Caki2 (cell line): ENCODE data around the gene MBOAT7. TPM values are rescaled to one million over a fixed set of nuclear protein-coding genes. Genes with fewer than 3 reads are reported as not detected.

Source experiments
- DNase-seq: peaks from one replicate; pipeline ENCODE4 v3.0.0-alpha.2; 2015; ENCODE audit warnings: low read depth
- in situ Hi-C: cut with HindIII; loops from 2 replicates; pipeline ENCODE4 v1.10.0; 2016; ENCODE audit warnings: low sequenced_read_pairs, low pct_unique_long_range_greater_than_20kb, mixed read lengths
- total RNA-seq: library from RNA; depleted of rRNA; stranded (reverse); fragments of >200 nt; shearing (Covaris generic); gene quantifications from 2 replicates; pipeline ENCODE4 v1.2.3, GENCODE V29; 2014; ENCODE audit warnings: low replicate concordance

The MBOAT7 gene
- total RNA-seq, 1 experiment from 2014 or later, result 108 TPM

DNA sequence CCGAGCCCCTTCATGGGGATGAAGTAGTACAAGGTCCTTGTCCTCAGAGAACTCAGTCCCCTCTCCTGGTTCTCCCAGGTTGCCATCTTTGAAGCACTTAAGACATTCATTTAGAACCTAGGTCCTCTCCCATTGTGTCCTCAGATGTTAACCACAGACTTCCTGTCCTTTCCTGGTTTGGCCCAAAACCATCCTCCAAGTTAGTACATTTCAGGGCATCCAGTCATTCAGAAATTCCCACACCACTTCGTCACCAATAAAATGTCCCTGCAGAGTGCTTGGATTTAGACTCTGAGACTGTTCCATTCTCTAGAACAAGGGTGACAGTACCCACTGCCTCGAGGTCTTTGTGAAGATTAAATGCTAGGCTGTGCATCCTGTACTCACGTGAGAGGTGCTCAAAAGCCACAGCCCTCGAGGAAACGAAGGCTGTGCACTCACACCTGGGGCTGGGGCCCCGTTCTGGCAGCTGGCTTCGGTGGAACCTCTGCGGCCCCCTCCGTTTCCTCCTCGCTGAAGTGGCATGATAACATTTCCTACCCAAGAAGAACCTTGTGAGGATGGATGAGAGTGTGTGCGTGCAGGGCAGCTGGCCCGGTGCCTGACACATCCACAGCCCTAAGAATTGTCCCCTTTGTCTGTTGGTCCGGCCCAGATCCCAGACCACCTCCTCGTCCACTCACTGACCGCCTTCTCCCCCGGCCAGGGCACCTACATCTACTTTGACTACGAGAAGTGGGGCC lies 34.6 kb downstream of the MBOAT7 start:
- in situ Hi-C loops, result no loop called here
- DNase-seq, result no peak

DNA sequence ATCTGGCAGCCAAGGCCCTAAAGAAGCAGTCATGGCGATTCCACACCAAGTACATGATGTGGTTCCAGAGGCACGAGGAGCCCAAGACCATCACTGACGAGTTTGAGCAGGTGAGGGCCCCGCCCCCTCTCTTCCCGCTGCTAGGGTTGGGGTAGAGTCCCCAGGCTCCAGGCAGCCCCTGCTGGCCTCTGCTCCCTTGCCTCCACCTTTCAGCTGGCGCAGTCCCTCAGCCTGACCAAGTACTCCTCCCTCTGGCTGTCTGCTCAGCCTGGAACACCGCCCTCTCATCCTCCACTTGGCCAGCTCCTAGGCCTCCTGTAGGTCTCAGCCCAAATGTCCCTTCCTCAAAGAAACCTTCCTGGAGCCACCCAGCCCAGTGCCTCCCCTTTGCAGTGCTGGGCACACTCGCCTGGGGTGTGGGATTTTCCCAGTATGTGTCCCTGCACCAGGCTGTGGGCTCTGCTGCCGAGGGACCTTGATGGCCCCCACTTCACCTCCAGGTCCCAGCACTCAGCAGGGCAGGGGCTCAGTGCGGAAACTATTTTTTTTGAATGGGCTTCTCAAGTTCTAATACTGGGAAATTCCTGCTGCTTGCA lies 35.6 kb downstream of the MBOAT7 start:
- DNase-seq, result no peak
- in situ Hi-C loops, result no loop called here

DNA sequence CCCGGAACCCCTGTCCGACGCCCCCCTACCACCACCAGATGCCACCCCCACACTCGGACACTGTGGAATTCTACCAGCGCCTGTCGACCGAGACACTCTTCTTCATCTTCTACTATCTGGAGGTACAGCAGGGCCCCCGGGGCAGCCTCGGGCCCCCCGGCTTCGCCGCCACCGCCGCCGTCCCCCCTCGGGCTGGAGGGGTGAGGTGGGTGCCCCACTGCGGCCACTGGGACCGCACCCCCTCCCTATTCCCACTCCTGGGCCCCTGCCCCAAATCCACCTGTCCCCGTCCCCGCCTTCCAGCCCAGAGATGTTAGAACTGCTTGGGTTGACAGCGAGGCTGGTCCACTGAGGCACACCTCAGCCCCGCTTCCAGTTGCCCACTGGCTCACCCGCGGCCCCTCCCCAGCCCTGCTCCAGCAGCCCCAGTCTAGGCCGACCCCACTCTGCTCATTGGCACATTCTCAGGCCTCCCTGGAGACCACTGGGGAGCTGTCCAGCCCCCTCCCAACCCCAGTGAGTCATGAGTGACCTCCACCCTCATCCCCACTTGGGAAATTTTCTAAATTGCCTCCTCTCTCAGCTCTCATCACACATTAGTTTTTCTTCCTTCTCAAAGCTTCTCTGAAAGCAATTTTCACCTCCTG lies 36.4 kb downstream of the MBOAT7 start:
- no peak for DNase-seq
- in situ Hi-C loops, result no loop called here

DNA sequence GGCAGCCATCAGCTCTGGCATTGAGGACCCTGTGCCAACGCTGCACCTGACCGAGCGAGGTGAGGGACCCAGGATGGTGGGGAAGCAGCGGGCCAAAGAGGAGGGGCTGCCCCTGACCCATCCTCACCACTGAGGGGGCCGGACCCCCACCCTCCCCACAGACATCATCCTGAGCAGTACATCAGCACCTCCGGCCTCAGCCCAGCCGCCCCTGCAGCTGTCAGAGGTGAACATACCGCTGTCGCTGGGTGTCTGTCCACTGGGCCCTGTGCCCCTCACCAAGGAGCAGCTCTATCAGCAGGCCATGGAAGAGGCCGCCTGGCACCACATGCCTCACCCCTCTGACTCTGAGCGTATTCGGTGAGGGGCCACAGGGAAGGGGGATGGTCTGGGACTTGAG lies 37.1 kb downstream of the MBOAT7 start:
- no peak for DNase-seq
- in situ Hi-C loops, result no loop called here

DNA sequence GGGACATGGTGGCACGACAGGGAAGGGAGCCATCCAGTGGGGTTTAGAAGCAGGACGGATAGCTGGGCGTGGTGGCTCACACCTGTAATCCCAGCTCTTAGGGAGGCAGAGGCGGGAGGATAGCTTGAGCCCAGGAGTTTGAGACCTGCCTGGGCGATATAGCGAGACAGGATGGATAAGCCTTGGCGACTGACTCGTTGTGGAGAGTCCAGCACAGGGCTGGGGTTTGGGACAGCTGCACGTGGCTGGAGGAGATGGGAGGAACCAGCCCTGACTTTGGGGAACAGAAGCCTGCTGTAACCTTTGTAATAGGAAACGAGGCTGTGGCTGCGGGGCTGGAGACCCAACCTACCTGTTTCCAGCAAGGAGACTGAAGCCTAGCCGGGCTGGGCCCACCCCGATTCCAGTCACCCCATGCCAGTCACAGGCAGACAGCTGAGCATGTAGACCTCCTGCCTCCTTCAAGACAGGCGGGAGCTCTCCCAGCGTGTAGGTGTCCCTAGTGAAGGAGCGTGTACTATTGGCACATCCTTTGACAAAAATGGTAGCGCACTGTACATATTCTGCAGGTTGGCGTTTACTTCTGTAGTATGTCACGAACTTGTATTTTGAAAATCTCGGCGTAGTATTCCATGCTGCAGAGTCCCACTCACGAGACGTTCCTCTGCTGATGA lies 37.9 kb downstream of the MBOAT7 start:
- in situ Hi-C loops, result no loop called here
- DNase-seq, result no peak

DNA sequence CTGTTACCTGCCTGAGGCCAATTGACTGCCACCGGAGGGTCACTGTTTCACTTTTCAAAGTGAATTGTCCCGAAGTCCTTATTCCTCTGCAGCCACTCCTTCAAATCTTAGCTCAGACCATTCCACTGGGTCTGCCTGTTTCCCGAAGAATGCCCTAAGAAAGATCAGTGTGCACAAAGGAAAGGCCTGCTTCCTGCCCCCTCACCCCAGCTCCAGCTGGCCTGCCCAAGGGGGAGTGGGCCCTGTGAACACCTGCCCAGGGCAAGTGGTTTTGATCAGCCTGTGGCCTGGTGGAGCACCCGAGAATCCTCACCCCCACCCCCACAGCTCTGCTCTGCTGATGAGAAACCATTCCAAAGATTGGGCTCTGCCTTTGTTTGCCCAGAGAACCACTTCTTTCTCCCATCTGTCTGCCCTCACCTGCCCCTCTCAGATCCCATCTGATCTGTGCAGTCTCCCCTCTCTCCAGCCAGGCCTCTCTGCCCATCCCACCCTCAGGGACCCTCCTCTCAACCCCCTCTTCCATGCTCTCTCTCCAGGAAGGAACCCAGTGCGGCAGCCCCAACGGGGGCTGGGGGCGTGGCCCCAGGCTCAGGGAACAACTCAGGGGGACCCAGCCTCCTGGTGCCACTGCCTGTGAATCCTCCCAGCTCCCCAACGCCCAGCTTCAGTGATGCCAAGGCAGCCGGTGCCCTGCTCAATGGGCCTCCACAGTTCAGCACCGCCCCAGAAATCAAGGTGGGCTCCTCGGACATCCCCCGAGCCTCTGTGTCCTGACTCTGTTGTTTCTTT lies 40.2 kb downstream of the MBOAT7 start:
- DNase-seq, result no peak
- in situ Hi-C loops, result no loop called here

DNA sequence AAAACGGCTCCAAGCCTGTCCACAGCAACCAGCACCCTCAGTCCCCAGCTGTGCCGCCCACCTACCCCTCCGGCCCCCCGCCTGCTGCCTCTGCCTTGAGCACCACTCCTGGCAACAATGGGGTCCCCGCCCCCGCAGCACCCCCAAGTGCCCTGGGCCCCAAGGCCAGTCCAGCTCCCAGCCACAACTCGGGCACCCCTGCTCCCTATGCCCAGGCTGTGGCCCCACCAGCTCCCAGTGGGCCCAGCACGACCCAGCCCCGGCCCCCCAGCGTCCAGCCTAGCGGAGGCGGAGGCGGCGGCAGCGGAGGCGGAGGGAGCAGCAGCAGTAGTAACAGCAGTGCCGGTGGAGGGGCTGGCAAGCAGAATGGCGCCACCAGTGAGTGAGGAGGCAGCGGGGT lies 41.2 kb downstream of the MBOAT7 start:
- in situ Hi-C loops, result no loop called here
- no peak for DNase-seq

DNA sequence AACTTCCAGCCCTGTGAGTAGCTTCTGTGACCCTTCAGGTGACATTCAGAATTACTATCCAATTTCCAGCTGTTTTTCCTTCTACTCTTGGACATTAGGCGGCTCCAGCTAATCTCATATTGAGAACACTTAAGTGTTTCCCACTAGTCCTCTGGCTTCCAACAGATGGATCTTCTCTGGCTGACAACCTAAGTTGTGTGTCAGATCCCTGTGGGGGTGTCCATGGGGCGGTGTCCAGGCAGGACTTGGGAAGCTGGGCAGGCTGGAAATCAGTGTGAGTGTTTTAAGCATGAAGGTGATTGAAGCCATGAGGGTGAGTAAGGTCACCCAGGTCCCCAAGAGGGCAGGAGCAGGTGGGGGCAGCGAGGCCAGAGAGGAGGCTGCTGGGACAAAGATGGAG lies 41.7 kb downstream of the MBOAT7 start:
- DNase-seq, result no peak
- in situ Hi-C loops, result no loop called here

DNA sequence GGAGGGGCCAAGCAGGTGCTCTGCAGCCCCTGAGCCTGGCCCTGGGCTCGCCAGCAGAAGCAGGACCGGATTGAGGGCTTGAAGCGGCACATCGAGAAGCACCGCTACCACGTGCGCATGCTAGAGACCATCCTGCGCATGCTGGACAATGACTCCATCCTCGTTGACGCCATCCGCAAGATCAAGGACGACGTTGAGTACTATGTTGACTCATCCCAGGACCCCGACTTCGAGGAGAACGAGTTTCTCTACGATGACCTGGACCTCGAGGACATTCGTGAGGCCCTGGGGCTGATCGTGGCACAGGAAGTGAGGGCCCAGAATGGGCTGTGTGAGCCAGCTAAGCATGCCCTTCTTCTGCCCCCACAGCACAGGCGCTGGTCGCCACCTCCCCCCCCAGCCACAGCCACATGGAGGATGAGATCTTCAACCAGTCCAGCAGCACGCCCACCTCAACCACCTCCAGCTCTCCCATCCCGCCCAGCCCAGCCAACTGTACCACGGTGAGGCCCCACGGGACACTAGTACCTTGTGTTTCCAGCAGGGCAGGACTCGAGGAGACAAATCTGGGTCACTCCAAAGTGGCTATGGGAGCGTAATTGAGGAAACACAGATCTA lies 43.7 kb downstream of the MBOAT7 start:
- DNase-seq, result no peak
- in situ Hi-C loops, result no loop called here

DNA sequence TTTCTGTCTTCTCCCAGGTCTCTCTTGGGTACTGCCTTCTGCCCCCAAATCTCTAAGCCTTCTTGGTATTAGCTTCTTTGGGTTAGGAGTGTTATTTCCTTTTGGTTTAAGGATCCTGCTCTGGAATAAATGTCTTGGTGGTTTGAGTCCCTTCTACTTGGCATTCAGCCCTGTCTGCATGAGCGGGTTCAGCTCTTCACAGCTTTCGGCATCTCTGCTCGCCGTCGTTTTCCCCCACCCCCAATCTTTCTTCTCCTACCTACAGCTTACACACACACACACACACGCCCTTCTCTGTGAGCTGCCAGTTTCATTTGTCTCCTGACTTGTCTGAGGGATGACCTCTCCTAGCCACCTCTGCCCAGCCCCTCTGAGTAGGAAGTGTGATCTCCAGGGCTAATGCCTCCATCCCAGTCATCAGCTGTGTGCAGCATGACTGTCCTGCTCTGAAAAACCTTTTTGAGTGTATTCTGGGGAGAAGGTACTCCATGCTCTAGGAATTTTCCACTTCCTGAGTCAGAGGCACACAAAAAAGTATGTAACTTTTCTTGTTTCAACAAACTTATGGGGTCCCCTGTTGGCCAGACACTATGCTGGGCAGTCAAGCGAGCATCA lies 47.1 kb downstream of the MBOAT7 start:
- DNase-seq, result peak; percentile 39
- in situ Hi-C loops, result no loop called here

DNA sequence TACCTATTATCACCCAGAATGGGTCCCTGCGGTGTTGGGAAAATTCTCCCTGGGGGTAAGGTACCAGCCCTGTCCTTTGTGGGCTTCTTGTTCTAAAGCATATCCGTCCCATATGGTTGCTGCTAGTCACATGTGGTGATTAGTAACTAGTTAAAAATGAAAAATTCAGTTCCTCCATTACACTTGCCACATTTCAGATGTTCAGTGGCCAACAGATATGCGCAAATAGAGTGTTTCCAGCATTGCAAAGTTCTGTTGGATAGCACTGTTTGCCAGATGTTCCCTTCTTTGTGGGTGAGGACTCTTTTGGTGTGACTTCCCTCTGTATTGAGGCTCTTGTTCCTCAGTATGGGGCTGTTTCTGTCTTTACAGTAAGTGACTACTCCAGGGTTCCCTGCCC lies 48.0 kb downstream of the MBOAT7 start:
- no peak for DNase-seq
- in situ Hi-C loops, result no loop called here

DNA sequence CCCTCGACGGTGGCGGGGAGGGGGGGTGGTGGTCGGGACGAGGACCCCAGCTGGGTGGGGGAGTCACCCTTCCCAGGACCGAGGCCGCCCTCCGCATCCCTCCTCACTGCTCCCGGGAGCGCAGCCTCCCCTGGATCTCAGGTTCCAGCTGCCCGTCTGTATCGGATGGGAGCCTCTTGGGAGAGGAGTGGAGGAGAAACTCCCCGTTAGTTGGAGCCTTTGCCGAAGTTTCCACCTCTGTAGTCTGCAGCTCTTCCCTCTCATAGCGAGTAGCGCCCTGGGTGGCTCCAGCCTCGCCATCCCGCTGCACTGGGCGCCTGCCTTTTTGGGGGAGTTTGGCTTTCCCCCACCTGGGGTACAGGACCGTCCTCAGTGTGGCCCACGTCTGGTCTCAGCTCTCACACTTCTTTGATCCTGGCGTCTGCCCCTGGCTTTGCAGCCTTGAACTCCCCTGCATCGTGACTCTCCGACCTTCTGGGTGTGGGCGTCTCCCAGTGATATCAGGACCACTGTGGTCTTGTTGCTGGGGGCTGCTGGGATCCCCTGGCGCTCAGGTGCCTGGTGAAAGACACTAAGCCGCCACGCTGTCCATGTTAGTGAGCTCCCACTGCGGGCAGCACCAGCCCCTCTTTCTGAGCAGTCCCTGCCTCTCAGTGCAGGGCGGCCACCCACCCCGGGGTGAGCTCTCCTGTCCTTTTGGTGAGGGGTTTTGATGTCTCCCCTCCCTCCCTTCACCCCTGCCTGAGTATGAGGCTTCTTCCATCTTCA lies 50.7 kb downstream of the MBOAT7 start:
- no peak for DNase-seq
- in situ Hi-C loops, result no loop called here

DNA sequence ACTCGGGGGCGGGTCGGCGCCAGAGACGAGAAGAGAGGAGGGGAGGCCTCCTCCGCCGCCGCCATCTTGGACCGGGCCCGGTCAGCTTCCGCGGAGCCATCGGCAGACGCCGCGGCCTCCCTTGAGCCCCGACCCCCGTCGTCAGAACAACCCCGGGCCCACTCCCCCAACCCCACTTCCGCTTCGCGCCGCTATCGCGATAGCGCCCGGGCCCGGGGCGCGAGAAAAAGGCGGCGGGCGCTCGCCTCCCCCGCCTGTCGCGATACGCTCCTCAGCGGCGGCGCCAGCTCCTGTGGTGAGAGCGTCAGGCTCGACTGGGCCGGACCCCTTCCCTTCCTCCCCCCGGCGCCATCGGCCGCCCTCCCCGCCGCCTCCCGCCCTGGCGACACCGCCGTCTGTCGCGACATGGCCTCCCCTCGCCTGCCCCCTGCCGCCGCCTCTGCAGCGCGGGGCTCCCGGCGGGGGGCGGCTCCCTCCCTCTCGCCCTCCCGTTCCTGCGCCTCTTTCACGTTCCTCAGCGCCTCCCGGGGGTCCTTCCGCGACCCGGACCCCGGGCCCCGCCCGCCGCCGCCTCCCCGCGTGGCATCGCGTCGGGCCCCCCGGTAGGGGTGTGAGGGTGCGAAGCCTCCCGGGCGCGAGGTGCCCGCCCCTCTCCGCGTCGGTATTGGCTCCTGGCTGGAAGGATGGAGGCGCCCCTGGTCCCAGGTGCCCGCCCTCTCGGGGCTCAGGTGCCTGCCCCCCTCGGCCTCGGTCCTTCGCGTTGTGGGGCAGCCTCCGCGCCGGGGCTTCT lies 51.5 kb downstream of the MBOAT7 start, which contains the start of gene CNOT3:
Gene CNOT3, plus strand, starts transcription at position 64 of the 790 bp plus-strand sequence. CDS start 5,217 bp downstream, outside the sequence.
- no peak for DNase-seq
- in situ Hi-C loops, result no loop called here

DNA sequence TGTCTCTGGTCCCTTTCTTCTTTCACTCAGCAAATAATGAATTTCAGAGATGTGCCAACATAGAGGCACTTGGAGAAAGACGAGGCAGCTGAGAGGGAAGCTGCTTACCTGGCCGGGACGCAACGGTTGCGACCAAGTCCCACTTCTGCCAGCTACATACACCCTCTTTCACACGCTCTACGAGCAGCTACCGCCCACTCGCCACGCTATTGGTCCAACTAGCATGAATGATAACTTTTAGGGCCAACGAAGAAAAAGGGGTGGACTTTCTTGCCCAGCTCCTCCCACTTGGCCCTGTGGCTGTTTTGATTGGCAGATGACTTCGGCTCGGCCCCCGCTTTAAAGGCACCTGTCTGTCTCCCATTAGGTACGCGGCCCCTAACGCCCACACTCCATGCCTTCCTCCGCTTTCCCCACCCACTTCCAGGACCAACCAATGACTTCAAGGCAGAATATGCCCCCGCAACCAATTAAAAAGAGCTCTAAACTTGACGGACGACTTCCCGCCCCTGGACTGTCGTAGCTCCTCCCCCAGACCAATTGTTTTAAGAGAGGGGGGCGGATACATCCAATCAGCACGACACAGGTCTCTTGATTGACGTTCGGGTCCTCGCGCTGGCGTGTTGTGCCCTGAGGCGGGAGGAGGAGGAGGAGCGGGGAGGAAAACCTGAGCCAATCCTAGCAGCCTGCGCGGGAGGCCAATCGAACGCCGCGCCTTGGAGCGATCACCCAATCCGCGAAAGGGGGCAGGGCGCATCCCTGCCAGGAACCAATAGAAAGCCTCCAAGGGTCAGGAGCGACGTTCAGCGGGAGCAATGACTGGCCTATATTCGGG lies 52.3 kb downstream of the MBOAT7 start:
- peak; percentile 100 for DNase-seq
- in situ Hi-C loops, result no loop called here

DNA sequence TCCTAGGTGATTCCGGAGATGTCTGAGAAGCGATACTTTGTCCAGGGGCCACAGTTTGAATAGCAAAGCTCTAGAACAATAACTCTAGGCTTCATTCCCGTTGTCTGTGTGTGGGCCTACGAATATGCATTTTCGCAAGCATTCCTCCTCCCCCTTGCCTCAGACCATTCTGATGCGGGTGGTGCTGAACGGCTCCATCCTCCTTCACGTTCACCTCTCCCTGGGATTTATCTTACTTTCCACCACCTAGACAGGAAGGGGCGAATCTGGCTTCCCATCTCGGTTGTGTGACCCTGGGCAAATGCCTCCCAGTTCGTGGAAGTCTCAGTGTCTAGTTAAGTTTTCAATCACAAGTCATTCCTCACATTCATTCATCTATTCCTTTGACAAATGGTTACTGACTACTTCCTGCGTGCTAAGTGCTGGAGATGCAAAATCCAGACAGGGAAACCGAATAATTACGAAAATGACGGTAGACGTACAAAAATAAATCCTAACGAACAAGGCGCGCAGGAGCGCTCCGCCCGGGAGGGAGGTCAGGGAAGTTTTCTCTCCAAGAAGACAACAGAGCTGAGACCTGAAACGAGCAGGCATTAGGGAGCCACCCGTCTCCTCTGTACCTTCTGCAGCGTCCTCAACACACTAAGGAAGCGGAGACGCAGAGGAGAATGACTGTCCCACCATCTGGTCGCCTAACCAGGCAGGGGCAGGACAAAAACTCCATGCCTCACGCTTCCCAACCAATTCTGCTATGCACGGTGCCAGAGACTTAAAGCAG lies 53.1 kb downstream of the MBOAT7 start:
- in situ Hi-C loops, result no loop called here
- no peak for DNase-seq
